Measurements from ENCODE around the gene LAMA2.

- no peak for TF ChIP-seq CTCF (IDR thresholded peaks at IDR 0.05)
- TF ChIP-seq POLR2A (IDR thresholded peaks at IDR 0.05) = no peak
Observed at GRCh38 chr6:128966934-128967333, 84.0 kb downstream of the LAMA2 start.
